Measurements from ENCODE around the gene TBC1D1.
A peak's percentile ranks its signal among the peaks of the same experiment; 100 is the strongest.

TBC1D1 gene

DNA sequence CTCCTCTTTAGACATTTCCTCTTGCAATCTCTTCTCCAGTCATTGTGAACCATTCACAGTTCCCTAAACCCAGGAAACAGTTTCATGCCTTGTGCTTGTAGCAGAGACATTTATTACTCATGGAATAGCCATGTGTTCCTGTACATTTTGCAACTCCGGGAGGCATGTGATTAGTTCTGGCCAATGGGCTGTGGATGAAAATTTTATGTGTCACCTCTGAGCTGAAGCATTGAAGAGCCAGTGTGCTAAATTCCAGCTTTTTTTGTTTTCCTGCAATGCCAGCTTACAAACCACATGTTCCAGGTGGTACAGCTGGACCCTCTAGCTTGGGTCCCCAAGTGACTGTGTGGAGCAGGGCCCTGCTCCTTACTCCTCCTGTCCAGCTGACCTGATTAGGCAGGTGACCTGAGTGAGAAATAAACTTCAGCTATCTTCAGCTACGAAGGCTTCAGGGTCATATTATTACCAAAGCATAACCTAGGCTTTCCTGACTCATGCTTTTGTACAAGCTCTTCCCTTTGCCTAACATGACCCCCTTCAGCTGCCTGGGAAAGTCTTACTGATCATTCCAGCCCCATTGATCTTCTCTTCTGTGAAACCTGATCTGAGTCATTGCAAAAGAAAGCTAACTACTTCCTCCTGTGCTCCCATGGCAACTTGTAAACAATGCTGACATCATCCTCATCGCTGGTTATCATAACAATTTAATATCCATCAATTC, 269.8 kb downstream of the TBC1D1 start:
- Histone ChIP-seq H3K27me3 (ENCODE audit: control insufficient read depth in 1 of 2, insufficient read depth in 1 of 2, low read length in 2 of 2) (no peaks in the 10 kb centered on the region), H2BK5ac (ENCODE audit: low read depth, low read length, poor library complexity, severe bottlenecking) (peak overlapping the region; percentile 68), H2BK15ac (ENCODE audit: low read depth, poor library complexity, severe bottlenecking) (peak overlapping the region; percentile 62), H3K9ac (ENCODE audit: low read length) (peak overlapping the region; percentile 93), H2AK5ac (ENCODE audit: low read length, severe bottlenecking) (peak overlapping the region; percentile 79), H3K4me3 (ENCODE audit: insufficient read depth in 1 of 2, low read depth in 1 of 2, low read length in 2 of 2) (peak overlapping the region in 1 of 2 experiments; percentile 41), H3K9me3 (ENCODE audit: control insufficient read depth, low read length) (peaks cover 8% of the 10 kb centered on the region), H2AFZ (ENCODE audit: low read depth, low read length) (peak overlapping the region; percentile 20), H3K14ac (ENCODE audit: low read length in 2 of 2) (no peak overlapping the region), H2BK12ac (ENCODE audit: low read length in 2 of 2) (peak overlapping the region; percentile 73 to 79), H4K8ac (ENCODE audit: low read length) (peak overlapping the region; percentile 89), H4K91ac (ENCODE audit: low read length) (peak overlapping the region; percentile 86), H3K4me1 (ENCODE audit: control insufficient read depth, insufficient read depth, low read depth, low read length) (peaks cover 9% of the 10 kb centered on the region), H3K18ac (ENCODE audit: low read depth in 1 of 2, low read length in 2 of 2) (peak overlapping the region; percentile 22 to 87), H3K36me3 (ENCODE audit: control insufficient read depth in 1 of 2, insufficient read depth in 2 of 2, low read depth in 1 of 2, low read length in 2 of 2) (no peaks in the 10 kb centered on the region), H3K23ac (ENCODE audit: low read length in 2 of 2) (no peak overlapping the region), H3K4me2 (ENCODE audit: low read length, poor library complexity, severe bottlenecking) (no peak overlapping the region), H3K79me1 (replicated peaks; ENCODE audit: low read length, poor library complexity, severe bottlenecking) (no peaks in the 10 kb centered on the region), H3K27ac (ENCODE audit: low read length, poor library complexity, severe bottlenecking) (peak overlapping the region; percentile 93), H3K4ac (ENCODE audit: low read depth in 1 of 2, low read length in 2 of 2) (peak overlapping the region in 1 of 2 experiments; percentile 19), H2BK120ac (ENCODE audit: low read depth, low read length) (peak overlapping the region; percentile 61)
- peak; percentile 99 for DNase-seq
- WGBS = 5% methylated on average over 3 of the region's 3 CpGs

DNA sequence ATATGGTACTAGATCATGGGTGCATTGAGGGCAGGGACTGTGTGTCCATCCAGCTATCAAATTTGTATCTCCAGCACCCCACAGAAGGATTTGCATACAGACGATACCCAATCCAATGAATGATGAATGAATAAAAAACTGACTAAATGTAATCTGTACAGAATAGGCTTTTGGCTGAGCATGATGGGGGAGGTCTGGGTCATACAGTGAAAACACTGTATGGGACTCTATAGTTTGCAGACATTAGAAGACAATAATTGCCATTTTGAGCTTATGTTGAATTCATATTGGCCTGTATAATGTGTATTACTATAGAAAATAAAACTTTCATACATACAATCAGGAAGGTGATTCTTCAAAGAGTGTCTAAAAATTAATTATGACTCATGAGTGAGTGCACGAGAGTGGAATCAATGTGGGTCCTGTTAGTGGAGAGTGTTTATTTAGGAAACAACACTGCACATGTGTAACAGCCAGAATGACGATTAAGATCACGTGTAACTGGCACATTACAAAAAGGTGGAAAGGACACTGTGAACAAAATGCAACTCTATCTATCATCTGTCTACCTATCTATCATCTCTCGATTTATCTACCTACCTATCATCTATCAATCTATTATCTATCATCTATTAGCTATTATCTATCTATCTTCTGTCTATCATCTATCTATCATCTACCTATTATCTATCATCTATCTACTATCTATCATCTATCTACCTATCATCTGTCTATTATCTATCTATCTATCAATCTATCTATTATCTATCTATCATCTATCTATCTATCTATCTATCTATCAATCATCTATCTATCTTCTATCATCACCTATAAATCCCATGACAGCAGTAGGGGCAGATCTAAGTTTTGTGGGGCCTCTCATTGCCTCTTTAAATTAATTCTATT, 270.6 kb downstream of the TBC1D1 start:
- Histone ChIP-seq H3K27me3 (ENCODE audit: control insufficient read depth in 1 of 2, insufficient read depth in 1 of 2, low read length in 2 of 2) (no peaks in the 10 kb centered on the region), H3K36me3 (ENCODE audit: control insufficient read depth in 1 of 2, insufficient read depth in 2 of 2, low read depth in 1 of 2, low read length in 2 of 2) (no peaks in the 10 kb centered on the region), H2BK15ac (ENCODE audit: low read depth, poor library complexity, severe bottlenecking) (no peak overlapping the region), H2BK12ac (ENCODE audit: low read length in 2 of 2) (peak overlapping the region in 1 of 2 experiments; percentile 23), H3K14ac (ENCODE audit: low read length in 2 of 2) (no peak overlapping the region), H2BK5ac (ENCODE audit: low read depth, low read length, poor library complexity, severe bottlenecking) (peak overlapping the region; percentile 49), H3K27ac (ENCODE audit: low read length, poor library complexity, severe bottlenecking) (peak overlapping the region; percentile 93), H2BK120ac (ENCODE audit: low read depth, low read length) (no peak overlapping the region), H3K9ac (ENCODE audit: low read length) (peak overlapping the region; percentile 93), H3K23ac (ENCODE audit: low read length in 2 of 2) (no peak overlapping the region), H4K91ac (ENCODE audit: low read length) (no peak overlapping the region), H2AFZ (ENCODE audit: low read depth, low read length) (no peak overlapping the region), H3K79me1 (replicated peaks; ENCODE audit: low read length, poor library complexity, severe bottlenecking) (no peaks in the 10 kb centered on the region), H3K4me3 (ENCODE audit: insufficient read depth in 1 of 2, low read depth in 1 of 2, low read length in 2 of 2) (peak overlapping the region in 1 of 2 experiments; percentile 41), H3K4ac (ENCODE audit: low read depth in 1 of 2, low read length in 2 of 2) (no peak overlapping the region), H2AK5ac (ENCODE audit: low read length, severe bottlenecking) (no peak overlapping the region), H3K4me1 (ENCODE audit: control insufficient read depth, insufficient read depth, low read depth, low read length) (peaks cover 9% of the 10 kb centered on the region), H3K9me3 (ENCODE audit: control insufficient read depth, low read length) (peaks cover 8% of the 10 kb centered on the region), H3K18ac (ENCODE audit: low read depth in 1 of 2, low read length in 2 of 2) (no peak overlapping the region), H3K4me2 (ENCODE audit: low read length, poor library complexity, severe bottlenecking) (no peak overlapping the region), H4K8ac (ENCODE audit: low read length) (no peak overlapping the region)
- WGBS = 49% methylated on average over 4 of the region's 5 CpGs
- DNase-seq = peak; percentile 63

DNA sequence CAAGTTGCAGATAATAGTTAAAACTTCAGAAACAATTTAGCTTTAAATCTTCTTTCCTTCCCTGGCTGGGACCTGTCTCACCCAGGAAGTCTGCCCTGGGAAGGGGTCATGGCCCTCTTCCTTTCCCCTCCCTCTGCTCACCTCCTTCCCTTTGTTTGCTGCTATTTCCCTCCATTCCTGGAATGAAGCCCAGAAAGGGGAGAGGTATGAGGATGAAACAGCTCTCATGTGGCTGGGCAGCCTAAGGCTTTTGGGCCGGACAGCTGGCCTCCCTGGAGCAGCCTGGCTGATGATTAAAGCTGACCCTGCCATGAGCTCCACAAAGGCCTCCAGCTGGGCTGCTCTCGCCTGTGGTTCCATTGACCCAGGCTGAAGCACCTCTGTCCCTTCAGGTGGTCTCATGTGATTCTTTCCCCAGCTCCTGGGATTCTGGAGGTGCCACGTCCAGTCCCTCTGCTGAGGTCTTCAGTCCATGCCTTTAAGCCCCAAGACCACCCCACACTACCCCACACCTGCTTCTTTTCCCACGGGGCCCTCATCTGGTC, 271.4 kb downstream of the TBC1D1 start:
- Histone ChIP-seq H3K9ac (ENCODE audit: low read length) (peak overlapping the region; percentile 93), H3K4ac (ENCODE audit: low read depth in 1 of 2, low read length in 2 of 2) (no peak overlapping the region), H3K27ac (ENCODE audit: low read length, poor library complexity, severe bottlenecking) (peak overlapping the region; percentile 86), H3K18ac (ENCODE audit: low read depth in 1 of 2, low read length in 2 of 2) (peak overlapping the region; percentile 4 to 44), H2BK5ac (ENCODE audit: low read depth, low read length, poor library complexity, severe bottlenecking) (peak overlapping the region; percentile 69), H3K36me3 (ENCODE audit: control insufficient read depth in 1 of 2, insufficient read depth in 2 of 2, low read depth in 1 of 2, low read length in 2 of 2) (no peaks in the 10 kb centered on the region), H2AK5ac (ENCODE audit: low read length, severe bottlenecking) (peak overlapping the region; percentile 40), H2BK12ac (ENCODE audit: low read length in 2 of 2) (peak overlapping the region; percentile 3 to 14), H2BK120ac (ENCODE audit: low read depth, low read length) (peak overlapping the region; percentile 39), H2AFZ (ENCODE audit: low read depth, low read length) (no peak overlapping the region), H4K91ac (ENCODE audit: low read length) (no peak overlapping the region), H3K4me2 (ENCODE audit: low read length, poor library complexity, severe bottlenecking) (no peak overlapping the region), H3K4me1 (ENCODE audit: control insufficient read depth, insufficient read depth, low read depth, low read length) (peaks cover 9% of the 10 kb centered on the region), H4K8ac (ENCODE audit: low read length) (no peak overlapping the region), H3K27me3 (ENCODE audit: control insufficient read depth in 1 of 2, insufficient read depth in 1 of 2, low read length in 2 of 2) (no peaks in the 10 kb centered on the region), H3K14ac (ENCODE audit: low read length in 2 of 2) (no peak overlapping the region), H3K9me3 (ENCODE audit: control insufficient read depth, low read length) (peaks cover 8% of the 10 kb centered on the region), H3K79me1 (replicated peaks; ENCODE audit: low read length, poor library complexity, severe bottlenecking) (no peaks in the 10 kb centered on the region), H3K23ac (ENCODE audit: low read length in 2 of 2) (no peak overlapping the region), H3K4me3 (ENCODE audit: insufficient read depth in 1 of 2, low read depth in 1 of 2, low read length in 2 of 2) (no peak overlapping the region), H2BK15ac (ENCODE audit: low read depth, poor library complexity, severe bottlenecking) (peak overlapping the region; percentile 49)
- WGBS = 67% methylated on average over 4 of the region's 4 CpGs
- peak; percentile 85 for DNase-seq

Measured in mesenchymal stem cell (in vitro differentiated cells and primary cell).